SK-N-SH treated with all-trans-retinoic acid at 6 μM for 48 hours (cell line): Measurements from ENCODE around the gene CENPP.

ENCODE experiments used
- CSDC2 ChIP-seq: fragments of 250-450 bp; sonication (Bioruptor Pico); IDR thresholded peaks from 2 replicates; pipeline ENCODE4 v1.5.0; 2020; ENCODE audit warnings: mild to moderate bottlenecking, moderate library complexity
- GLIS3 ChIP-seq: fragments of 250-450 bp; sonication (Bioruptor Pico); IDR thresholded peaks from 2 replicates; pipeline ENCODE4 v1.5.0; 2020; ENCODE audit warnings: mild to moderate bottlenecking, moderate library complexity
- ISL1 ChIP-seq: fragments of 250-450 bp; sonication (Bioruptor Pico); IDR thresholded peaks from 2 replicates; pipeline ENCODE4 v2.1.2; 2022; ENCODE audit warnings: mild to moderate bottlenecking, moderate library complexity
- RARB ChIP-seq: fragments of 250-450 bp; sonication (Bioruptor Pico); IDR thresholded peaks from 2 replicates; pipeline ENCODE4 v1.8.0; 2021; ENCODE audit warnings: mild to moderate bottlenecking, moderate library complexity
- SNAI2 ChIP-seq: fragments of 250-450 bp; sonication (Bioruptor Pico); IDR thresholded peaks from 2 replicates; pipeline ENCODE4 v1.5.0; 2020; ENCODE audit warnings: mild to moderate bottlenecking, moderate library complexity
- TCF4 ChIP-seq: fragments of 250-450 bp; sonication (Bioruptor Pico); IDR thresholded peaks from 2 replicates; pipeline ENCODE4 v1.8.0; 2021; ENCODE audit warnings: mild to moderate bottlenecking, moderate library complexity, borderline replicate concordance
- ZC3H10 ChIP-seq: fragments of 250-450 bp; sonication (Bioruptor Pico); IDR thresholded peaks from 2 replicates; pipeline ENCODE4 v1.5.1; 2021; ENCODE audit warnings: mild to moderate bottlenecking, moderate library complexity
- ZFP30 ChIP-seq: fragments of 450-650 bp; formaldehyde crosslinking; IDR thresholded peaks from 2 replicates; pipeline ENCODE4 v1.5.0; 2022; ENCODE audit warnings: mild to moderate bottlenecking, moderate library complexity
- ZNF70 ChIP-seq: fragments of 450-650 bp; formaldehyde crosslinking; IDR thresholded peaks from 2 replicates; pipeline ENCODE4 v1.5.0; 2020; ENCODE audit warnings: mild to moderate bottlenecking, moderate library complexity
- TF ChIP-seq, protein P1 (sequence below): fragments of 250-450 bp; sonication (Bioruptor Pico); IDR thresholded peaks from 2 replicates; pipeline ENCODE4 v1.8.0; 2020; ENCODE audit warnings: mild to moderate bottlenecking, moderate library complexity, borderline replicate concordance
- TF ChIP-seq, protein P2 (sequence below): fragments of 250-450 bp; sonication (Bioruptor Pico); IDR thresholded peaks from 2 replicates; pipeline ENCODE4 v1.5.0; 2020; ENCODE audit warnings: mild to moderate bottlenecking, moderate library complexity

DNA sequence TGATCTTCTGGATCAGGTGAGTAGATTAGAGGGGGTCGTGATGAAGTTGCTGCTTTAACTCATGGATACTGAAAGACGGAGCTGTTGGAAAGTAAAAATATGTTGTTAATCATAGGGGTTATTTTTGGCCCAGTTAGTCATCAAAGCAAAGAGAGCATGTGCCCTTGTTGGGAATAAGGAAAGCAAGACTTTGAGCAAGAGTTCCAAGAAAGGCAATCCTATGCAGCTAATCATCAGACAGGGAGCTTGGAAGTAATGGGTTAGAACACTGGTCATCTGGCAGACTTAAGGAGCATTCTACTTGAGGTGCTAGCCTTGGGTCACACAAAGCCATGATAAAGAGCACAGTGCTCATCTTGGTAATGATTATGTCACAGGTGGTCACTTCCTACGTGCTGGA lies 138.2 kb downstream of the CENPP start:
- TF ChIP-seq CSDC2 (CRISPR knock-in tag): no peak
- TF ChIP-seq, protein P1, sequence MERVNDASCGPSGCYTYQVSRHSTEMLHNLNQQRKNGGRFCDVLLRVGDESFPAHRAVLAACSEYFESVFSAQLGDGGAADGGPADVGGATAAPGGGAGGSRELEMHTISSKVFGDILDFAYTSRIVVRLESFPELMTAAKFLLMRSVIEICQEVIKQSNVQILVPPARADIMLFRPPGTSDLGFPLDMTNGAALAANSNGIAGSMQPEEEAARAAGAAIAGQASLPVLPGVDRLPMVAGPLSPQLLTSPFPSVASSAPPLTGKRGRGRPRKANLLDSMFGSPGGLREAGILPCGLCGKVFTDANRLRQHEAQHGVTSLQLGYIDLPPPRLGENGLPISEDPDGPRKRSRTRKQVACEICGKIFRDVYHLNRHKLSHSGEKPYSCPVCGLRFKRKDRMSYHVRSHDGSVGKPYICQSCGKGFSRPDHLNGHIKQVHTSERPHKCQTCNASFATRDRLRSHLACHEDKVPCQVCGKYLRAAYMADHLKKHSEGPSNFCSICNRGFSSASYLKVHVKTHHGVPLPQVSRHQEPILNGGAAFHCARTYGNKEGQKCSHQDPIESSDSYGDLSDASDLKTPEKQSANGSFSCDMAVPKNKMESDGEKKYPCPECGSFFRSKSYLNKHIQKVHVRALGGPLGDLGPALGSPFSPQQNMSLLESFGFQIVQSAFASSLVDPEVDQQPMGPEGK (CRISPR knock-in tag): no peak
- no peak for TF ChIP-seq ZNF70
- TF ChIP-seq ZFP30 (CRISPR knock-in tag): no peak
- no peak for TF ChIP-seq ISL1
- no peak for TF ChIP-seq RARB (CRISPR knock-in tag)
- TF ChIP-seq GLIS3 (CRISPR knock-in tag): no peak
- no peak for TF ChIP-seq TCF4
- TF ChIP-seq, protein P2, sequence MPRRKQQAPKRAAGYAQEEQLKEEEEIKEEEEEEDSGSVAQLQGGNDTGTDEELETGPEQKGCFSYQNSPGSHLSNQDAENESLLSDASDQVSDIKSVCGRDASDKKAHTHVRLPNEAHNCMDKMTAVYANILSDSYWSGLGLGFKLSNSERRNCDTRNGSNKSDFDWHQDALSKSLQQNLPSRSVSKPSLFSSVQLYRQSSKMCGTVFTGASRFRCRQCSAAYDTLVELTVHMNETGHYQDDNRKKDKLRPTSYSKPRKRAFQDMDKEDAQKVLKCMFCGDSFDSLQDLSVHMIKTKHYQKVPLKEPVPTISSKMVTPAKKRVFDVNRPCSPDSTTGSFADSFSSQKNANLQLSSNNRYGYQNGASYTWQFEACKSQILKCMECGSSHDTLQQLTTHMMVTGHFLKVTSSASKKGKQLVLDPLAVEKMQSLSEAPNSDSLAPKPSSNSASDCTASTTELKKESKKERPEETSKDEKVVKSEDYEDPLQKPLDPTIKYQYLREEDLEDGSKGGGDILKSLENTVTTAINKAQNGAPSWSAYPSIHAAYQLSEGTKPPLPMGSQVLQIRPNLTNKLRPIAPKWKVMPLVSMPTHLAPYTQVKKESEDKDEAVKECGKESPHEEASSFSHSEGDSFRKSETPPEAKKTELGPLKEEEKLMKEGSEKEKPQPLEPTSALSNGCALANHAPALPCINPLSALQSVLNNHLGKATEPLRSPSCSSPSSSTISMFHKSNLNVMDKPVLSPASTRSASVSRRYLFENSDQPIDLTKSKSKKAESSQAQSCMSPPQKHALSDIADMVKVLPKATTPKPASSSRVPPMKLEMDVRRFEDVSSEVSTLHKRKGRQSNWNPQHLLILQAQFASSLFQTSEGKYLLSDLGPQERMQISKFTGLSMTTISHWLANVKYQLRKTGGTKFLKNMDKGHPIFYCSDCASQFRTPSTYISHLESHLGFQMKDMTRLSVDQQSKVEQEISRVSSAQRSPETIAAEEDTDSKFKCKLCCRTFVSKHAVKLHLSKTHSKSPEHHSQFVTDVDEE (CRISPR knock-in tag): no peak
- TF ChIP-seq SNAI2: no peak
- TF ChIP-seq ZC3H10 (CRISPR knock-in tag): no peak
